Embryonic facial prominence (tissue), 1 donor: ENCODE data around the gene PRIMA1.

Experiments
- DNase-seq: peaks from one replicate; pipeline ENCODE4 v3.0.0-alpha.2; 2016; ENCODE audit errors: extremely low spot score

Gene PRIMA1

GRCh38 chr14:93753647-93754046 is 34.6 kb downstream of the PRIMA1 start:
- no peak for DNase-seq

- no peak for DNase-seq
Measured at GRCh38 chr14:93752980-93753561, 35.2 kb downstream of the PRIMA1 start.

- DNase-seq: no peak
Measured at GRCh38 chr14:93751946-93752655, 36.2 kb downstream of the PRIMA1 start.

GRCh38 chr14:93749076-93749420 is 39.2 kb downstream of the PRIMA1 start:
- no peak for DNase-seq

- no peak for DNase-seq
Measured at GRCh38 chr14:93748208-93749075, 39.8 kb downstream of the PRIMA1 start.

GRCh38 chr14:93747560-93747959 is 40.7 kb downstream of the PRIMA1 start:
- DNase-seq: no peak

GRCh38 chr14:93747102-93747501 is 41.2 kb downstream of the PRIMA1 start:
- no peak for DNase-seq

GRCh38 chr14:93745603-93746273 is 42.5 kb downstream of the PRIMA1 start:
- DNase-seq: no peak

GRCh38 chr14:93744876-93745275 is 43.4 kb downstream of the PRIMA1 start:
- no peak for DNase-seq

GRCh38 chr14:93744176-93744575 is 44.1 kb downstream of the PRIMA1 start:
- DNase-seq: no peak

GRCh38 chr14:93743270-93744060 is 44.8 kb downstream of the PRIMA1 start:
- no peak for DNase-seq

- no peak for DNase-seq
Measured at GRCh38 chr14:93742761-93743160, 45.5 kb downstream of the PRIMA1 start.

- no peak for DNase-seq
Measured at GRCh38 chr14:93741556-93742230, 46.6 kb downstream of the PRIMA1 start.

- no peak for DNase-seq
Measured at GRCh38 chr14:93737634-93738033, 50.7 kb downstream of the PRIMA1 start.

- no peak for DNase-seq
Measured at GRCh38 chr14:93736378-93737014, 51.8 kb downstream of the PRIMA1 start.

GRCh38 chr14:93735206-93735605 is 53.1 kb downstream of the PRIMA1 start:
- no peak for DNase-seq

- no peak for DNase-seq
Measured at GRCh38 chr14:93734086-93734822, 54.0 kb downstream of the PRIMA1 start.

- no peak for DNase-seq
Measured at GRCh38 chr14:93733631-93734030, 54.7 kb downstream of the PRIMA1 start.

- no peak for DNase-seq
Measured at GRCh38 chr14:93733231-93733630, 55.1 kb downstream of the PRIMA1 start.

GRCh38 chr14:93732524-93732923 is 55.8 kb downstream of the PRIMA1 start:
- no peak for DNase-seq
